Immature natural killer cell (primary cell): ENCODE measurements around the gene AOAH. TPM values are rescaled to one million over a fixed set of nuclear protein-coding genes. Genes with fewer than 3 reads are reported as not detected.

Experiments
- DNase-seq, 3 donors: peaks; one replicate each; pipeline ENCODE4 v3.0.0; 2022; ENCODE audit warnings: mixed read lengths in 1 of 3
- H3K27ac Mint-ChIP-seq, 6 donors: one replicate each; pipeline ENCODE4 v1.8.0; 2020; ENCODE audit warnings: mixed read lengths in 6 of 6, mild to moderate bottlenecking in 5 of 6, inconsistent platforms in 4 of 6, moderate library complexity in 3 of 6
- H3K27me3 Mint-ChIP-seq, 3 donors: one replicate each; pipeline ENCODE4 v1.8.0; 2020 to 2021; ENCODE audit warnings: low read depth in 3 of 3, mild to moderate bottlenecking in 3 of 3, mixed read lengths in 3 of 3, moderate library complexity in 3 of 3, inconsistent platforms in 1 of 3
- H3K36me3 Mint-ChIP-seq, 3 donors: one replicate each; pipeline ENCODE4 v1.8.0; 2020; ENCODE audit warnings: mixed read lengths in 3 of 3, inconsistent platforms in 2 of 3, mild to moderate bottlenecking in 2 of 3
- H3K4me1 Mint-ChIP-seq, 2 donors: one replicate each; pipeline ENCODE4 v1.8.0; 2020; ENCODE audit warnings: inconsistent platforms in 2 of 2, mild to moderate bottlenecking in 2 of 2, mixed read lengths in 2 of 2, moderate library complexity in 1 of 2
- H3K4me3 Mint-ChIP-seq, 5 donors: one replicate each; pipeline ENCODE4 v1.8.0; 2020; ENCODE audit warnings: mild to moderate bottlenecking in 5 of 5, mixed read lengths in 5 of 5, inconsistent platforms in 3 of 5, moderate library complexity in 3 of 5
- H3K9me3 Mint-ChIP-seq, 6 donors: one replicate each; pipeline ENCODE4 v1.8.0; 2020; ENCODE audit warnings: mild to moderate bottlenecking in 6 of 6, mixed read lengths in 6 of 6, inconsistent platforms in 4 of 6, moderate library complexity in 3 of 6
- polyA plus RNA-seq, 3 donors: library from polyadenylated mRNA; unstranded; fragments of 300-500 nt; fragmentation: Illumina TruSeq; gene quantifications; one replicate each; pipeline ENCODE4 v1.2.3, GENCODE V29; 2021

The AOAH gene, protein sequence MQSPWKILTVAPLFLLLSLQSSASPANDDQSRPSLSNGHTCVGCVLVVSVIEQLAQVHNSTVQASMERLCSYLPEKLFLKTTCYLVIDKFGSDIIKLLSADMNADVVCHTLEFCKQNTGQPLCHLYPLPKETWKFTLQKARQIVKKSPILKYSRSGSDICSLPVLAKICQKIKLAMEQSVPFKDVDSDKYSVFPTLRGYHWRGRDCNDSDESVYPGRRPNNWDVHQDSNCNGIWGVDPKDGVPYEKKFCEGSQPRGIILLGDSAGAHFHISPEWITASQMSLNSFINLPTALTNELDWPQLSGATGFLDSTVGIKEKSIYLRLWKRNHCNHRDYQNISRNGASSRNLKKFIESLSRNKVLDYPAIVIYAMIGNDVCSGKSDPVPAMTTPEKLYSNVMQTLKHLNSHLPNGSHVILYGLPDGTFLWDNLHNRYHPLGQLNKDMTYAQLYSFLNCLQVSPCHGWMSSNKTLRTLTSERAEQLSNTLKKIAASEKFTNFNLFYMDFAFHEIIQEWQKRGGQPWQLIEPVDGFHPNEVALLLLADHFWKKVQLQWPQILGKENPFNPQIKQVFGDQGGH
- polyA plus RNA-seq: 100 to 1,000 TPM; 288 to 385 (median 331) TPM

GRCh38 chr7:36723951-36724664 is at the start of gene AOAH:
AOAH (minus strand) TSS chr7:36724494; CDS start chr7:36724148, 346 bp downstream.
- H3K4me3 Mint-ChIP-seq: peak within 1 kb of the TSS; percentile 92 to 98 (median 96)
- peak; percentile 91 to 95 (median 93) for DNase-seq
- no peaks in the 10 kb centered on the region for H3K9me3 Mint-ChIP-seq
- H3K36me3 Mint-ChIP-seq: peaks cover 26 to 31% (median 30%) of the 10 kb centered on the region in 3 donors
- H3K27ac Mint-ChIP-seq: peak within 1 kb of the TSS; percentile 92 to 100 (median 98)
- peaks cover 7 to 30% (median 18%) of the 10 kb centered on the region in 3 donors for H3K27me3 Mint-ChIP-seq
- H3K4me1 Mint-ChIP-seq: peaks cover 89 to 90% of the 10 kb centered on the region in 2 donors

DNA sequence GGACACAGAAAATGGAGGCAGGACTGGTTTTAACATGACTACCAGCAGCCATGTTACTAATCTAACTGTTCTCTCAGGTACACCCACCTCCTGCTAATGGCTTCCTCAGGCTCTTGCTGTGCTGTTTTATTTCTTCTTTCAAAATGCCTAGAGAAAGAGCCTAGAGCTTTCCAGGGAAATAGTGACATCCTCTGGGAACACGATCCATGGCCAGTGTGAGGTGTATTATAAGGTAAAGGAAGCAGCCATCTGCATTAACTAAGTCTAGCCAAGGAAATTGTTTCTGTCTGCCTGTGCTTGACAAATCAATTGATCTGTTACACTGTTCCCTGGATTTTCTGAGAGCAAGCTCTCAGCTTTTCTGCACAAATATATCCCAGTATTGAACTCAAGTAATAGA is 42.2 kb upstream of the AOAH start:
- Mint-ChIP-seq H3K36me3 (peaks cover 0 to 7% (median 0%) of the 10 kb centered on the region in 3 donors), H3K4me3 (no peak overlapping the region), H3K4me1 (peaks cover 36 to 75% of the 10 kb centered on the region in 2 donors), H3K9me3 (no peaks in the 10 kb centered on the region), H3K27ac (peak overlapping the region in 3 of 6 donors; percentile 63 to 96 (median 91)), H3K27me3 (peaks cover 0 to 4% (median 3%) of the 10 kb centered on the region in 3 donors)
- no peak for DNase-seq

DNA sequence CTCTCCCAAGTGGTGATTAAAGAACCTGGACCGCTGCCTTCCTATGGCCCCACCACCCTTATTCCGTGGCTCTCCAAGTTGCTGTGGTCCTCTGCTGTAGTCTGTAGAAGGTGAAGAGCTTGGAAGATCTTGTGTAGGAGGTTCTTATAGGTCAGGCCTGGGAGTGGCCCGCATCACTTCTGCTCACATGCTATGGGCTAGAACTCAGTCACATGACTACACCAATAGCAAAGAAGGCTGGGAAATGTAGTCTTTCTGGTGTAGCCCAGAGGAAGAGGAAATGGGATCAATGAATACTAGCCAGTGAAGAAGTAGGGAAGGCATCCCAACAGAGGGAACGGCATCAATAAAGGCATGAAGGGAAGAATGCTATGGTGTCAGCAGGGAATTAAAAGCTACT is 41.3 kb upstream of the AOAH start:
- no peak for DNase-seq
- no peaks in the 10 kb centered on the region for H3K36me3 Mint-ChIP-seq
- peaks cover 36 to 83% of the 10 kb centered on the region in 2 donors for H3K4me1 Mint-ChIP-seq
- no peaks in the 10 kb centered on the region for H3K9me3 Mint-ChIP-seq
- peak overlapping the region in 5 of 6 donors; percentile 91 to 96 (median 91) for H3K27ac Mint-ChIP-seq
- H3K4me3 Mint-ChIP-seq: peak overlapping the region in 1 of 5 donors; percentile 31
- H3K27me3 Mint-ChIP-seq: peaks cover 0 to 4% (median 3%) of the 10 kb centered on the region in 3 donors

DNA sequence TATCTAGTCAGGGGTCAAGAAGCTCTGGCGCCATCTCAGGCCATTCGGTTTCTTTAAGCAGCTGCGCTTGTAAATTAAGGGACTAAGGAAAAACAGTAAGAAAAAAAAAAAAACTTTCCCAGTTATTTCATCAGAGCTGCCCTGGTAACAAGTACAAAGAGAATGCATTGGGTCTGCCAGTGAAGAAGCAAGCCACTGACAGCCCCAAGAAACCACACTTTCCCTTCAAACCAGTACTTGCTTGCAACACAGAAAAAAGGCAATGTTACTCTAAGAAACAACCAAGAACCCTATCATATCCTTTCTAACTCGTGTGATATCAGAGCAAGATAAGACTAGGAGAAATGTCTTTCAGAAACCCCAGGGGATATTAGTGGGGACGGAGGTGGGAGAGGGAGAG is 40.6 kb upstream of the AOAH start:
- DNase-seq: peak in 1 of 3 donors; percentile 50
- no peaks in the 10 kb centered on the region for H3K9me3 Mint-ChIP-seq
- peaks cover 0 to 4% (median 3%) of the 10 kb centered on the region in 3 donors for H3K27me3 Mint-ChIP-seq
- H3K4me1 Mint-ChIP-seq: peaks cover 36 to 82% of the 10 kb centered on the region in 2 donors
- peak overlapping the region; percentile 87 to 96 (median 91) for H3K27ac Mint-ChIP-seq
- peak overlapping the region in 4 of 5 donors; percentile 19 to 63 (median 20) for H3K4me3 Mint-ChIP-seq
- H3K36me3 Mint-ChIP-seq: no peaks in the 10 kb centered on the region

GRCh38 chr7:36763132-36763816 is 39.0 kb upstream of the AOAH start:
- Mint-ChIP-seq H3K27ac (peak overlapping the region in 3 of 6 donors; percentile 11 to 79 (median 69)), H3K4me3 (no peak overlapping the region), H3K36me3 (no peaks in the 10 kb centered on the region), H3K4me1 (peaks cover 36 to 67% of the 10 kb centered on the region in 2 donors), H3K9me3 (no peaks in the 10 kb centered on the region), H3K27me3 (peaks cover 0 to 4% (median 4%) of the 10 kb centered on the region in 3 donors)
- DNase-seq: no peak

DNA sequence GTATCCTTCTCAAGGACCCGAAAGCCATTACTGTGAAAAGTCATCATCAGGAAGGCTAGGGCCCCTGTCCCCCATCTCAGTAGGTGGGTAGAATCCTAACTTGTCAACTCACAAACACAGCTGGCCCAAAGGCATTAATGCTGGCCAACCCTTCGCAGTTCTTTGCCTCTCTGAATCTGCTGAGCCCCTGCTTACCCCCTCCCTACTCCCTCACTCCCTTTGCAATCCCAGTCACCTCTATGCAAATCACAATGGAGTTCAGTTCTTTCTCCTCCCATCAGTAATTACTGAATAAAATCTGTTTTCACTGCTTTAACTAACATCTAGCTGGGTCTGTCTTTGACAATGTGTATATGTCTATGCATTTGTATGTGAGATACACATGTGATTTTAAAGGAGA is 38.1 kb upstream of the AOAH start:
- DNase-seq: no peak
- H3K4me3 Mint-ChIP-seq: no peak overlapping the region
- H3K27me3 Mint-ChIP-seq: peaks cover 0 to 4% (median 4%) of the 10 kb centered on the region in 3 donors
- H3K27ac Mint-ChIP-seq: peak overlapping the region in 3 of 6 donors; percentile 11 to 73 (median 66)
- no peaks in the 10 kb centered on the region for H3K36me3 Mint-ChIP-seq
- peaks cover 34 to 58% of the 10 kb centered on the region in 2 donors for H3K4me1 Mint-ChIP-seq
- H3K9me3 Mint-ChIP-seq: no peaks in the 10 kb centered on the region

DNA sequence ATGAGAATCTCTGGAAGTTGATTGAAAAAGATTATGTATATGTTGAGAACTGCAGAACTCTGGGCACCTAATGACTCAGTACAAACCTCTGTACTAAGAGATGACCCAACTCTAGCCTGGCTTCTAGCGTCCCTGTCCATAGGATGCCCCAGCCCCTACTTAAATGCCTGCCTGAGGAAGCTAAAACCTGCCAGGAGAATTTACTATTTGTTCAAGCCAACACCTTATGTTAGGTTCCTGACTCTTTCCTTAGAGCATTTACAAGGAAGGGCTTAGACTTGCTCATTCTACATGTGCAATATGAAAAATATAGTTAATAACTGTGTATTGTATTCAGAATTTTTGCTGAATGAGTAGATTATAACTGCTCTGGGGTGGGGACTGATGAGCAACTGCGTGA is 37.5 kb upstream of the AOAH start:
- H3K27me3 Mint-ChIP-seq: peaks cover 0 to 4% (median 4%) of the 10 kb centered on the region in 3 donors
- no peaks in the 10 kb centered on the region for H3K36me3 Mint-ChIP-seq
- H3K9me3 Mint-ChIP-seq: no peaks in the 10 kb centered on the region
- H3K4me3 Mint-ChIP-seq: no peak overlapping the region
- DNase-seq: no peak
- peak overlapping the region in 4 of 6 donors; percentile 61 to 68 (median 62) for H3K27ac Mint-ChIP-seq
- H3K4me1 Mint-ChIP-seq: peaks cover 33 to 52% of the 10 kb centered on the region in 2 donors

DNA sequence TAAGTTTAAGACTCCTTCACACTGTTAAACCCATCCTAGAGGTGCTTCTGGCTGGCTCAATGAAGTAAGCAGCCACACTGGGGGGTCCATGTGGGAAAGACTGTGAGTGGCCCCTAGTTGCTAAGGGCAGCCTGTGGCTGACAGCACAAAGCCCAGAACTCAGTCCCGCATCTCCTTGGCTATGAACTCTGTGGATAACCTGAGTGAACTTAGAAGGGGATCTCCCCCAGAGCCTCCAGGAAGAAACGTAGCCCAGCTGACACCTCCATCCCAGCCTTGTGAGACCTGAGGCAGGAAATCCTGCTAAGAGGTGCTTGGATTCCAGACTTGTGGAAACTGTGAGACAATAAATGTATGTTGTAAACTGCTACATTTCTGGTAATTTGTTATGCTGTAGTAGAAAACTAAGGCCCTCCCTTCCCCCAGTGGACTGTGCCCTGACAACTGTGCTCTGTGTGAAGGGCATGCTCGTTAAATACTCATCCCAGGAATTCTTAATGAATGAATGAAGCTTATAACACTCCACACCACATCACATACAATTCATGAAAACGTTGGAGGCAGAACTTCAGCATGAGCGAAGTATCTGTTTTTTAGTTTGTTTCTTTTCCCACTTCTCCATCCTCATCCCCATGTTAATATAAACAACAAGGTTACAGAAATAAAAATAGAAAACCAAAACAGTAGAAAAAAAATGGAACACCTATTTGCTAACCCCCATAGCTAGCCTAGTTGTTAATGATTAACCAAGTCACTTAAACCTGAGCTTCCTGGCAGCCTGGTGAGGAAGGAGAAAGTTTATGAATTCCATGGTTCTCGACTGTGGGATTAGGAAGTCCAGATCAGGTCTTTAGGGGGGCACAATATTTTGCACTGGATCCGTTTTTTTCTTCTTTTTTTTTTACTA is 36.8 kb upstream of the AOAH start:
- no peak overlapping the region for H3K4me3 Mint-ChIP-seq
- no peaks in the 10 kb centered on the region for H3K36me3 Mint-ChIP-seq
- no peaks in the 10 kb centered on the region for H3K9me3 Mint-ChIP-seq
- H3K27ac Mint-ChIP-seq: peak overlapping the region in 3 of 6 donors; percentile 61 to 68 (median 63)
- H3K4me1 Mint-ChIP-seq: peaks cover 26 to 45% of the 10 kb centered on the region in 2 donors
- no peak for DNase-seq
- peaks cover 0 to 4% (median 4%) of the 10 kb centered on the region in 3 donors for H3K27me3 Mint-ChIP-seq

DNA sequence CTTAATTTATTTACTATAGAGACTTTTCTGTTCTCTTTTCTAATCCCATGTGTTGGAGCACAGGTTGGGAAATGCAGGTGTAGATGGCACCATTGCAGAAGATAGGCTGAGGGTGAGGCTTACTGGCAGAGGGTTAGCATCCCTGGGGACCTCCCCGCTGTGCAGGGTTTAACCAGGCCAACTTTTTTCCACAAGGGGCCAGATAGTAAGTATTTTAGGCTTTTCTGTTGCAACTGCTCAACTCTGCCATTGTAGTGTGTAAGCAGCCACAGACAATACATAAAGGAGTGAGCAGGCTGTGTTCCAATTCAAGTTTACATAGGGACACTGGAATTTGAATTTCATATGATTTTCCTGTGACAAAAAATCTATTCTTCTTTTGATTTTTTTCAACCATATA is 34.6 kb upstream of the AOAH start:
- Mint-ChIP-seq H3K27me3 (peaks cover 0 to 6% (median 4%) of the 10 kb centered on the region in 3 donors), H3K4me3 (no peak overlapping the region), H3K27ac (peak overlapping the region in 2 of 6 donors; percentile 43 to 69), H3K9me3 (no peaks in the 10 kb centered on the region), H3K4me1 (peaks cover 6 to 23% of the 10 kb centered on the region in 2 donors), H3K36me3 (no peaks in the 10 kb centered on the region)
- DNase-seq: no peak

DNA sequence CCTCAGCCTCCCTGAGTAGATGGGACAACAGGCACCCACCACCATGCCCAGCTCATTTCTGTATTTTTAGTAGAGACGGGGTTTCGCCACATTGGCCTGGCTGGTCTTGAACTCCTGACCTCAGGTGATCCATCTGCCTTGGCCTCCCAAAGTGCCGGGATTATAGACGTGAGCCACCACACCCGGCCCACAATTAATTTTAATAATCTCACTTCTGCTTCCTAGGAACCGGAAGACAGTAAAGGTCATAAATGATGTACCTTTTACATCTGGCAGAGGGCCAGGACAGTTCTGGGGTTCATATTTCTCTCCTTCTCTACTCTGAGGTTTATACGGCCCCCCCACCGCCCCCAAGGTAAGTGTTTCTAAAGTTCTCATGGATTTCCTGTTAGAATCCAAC is 31.2 kb upstream of the AOAH start:
- Mint-ChIP-seq H3K4me1 (peaks cover 2% of the 10 kb centered on the region in 2 donors), H3K4me3 (no peak overlapping the region), H3K27ac (peak overlapping the region in 2 of 6 donors; percentile 54 to 73), H3K27me3 (peaks cover 0 to 6% (median 1%) of the 10 kb centered on the region in 3 donors), H3K9me3 (no peaks in the 10 kb centered on the region), H3K36me3 (peaks cover 0 to 7% (median 0%) of the 10 kb centered on the region in 3 donors)
- DNase-seq: no peak

- peaks cover 21 to 24% of the 10 kb centered on the region in 2 donors for H3K4me1 Mint-ChIP-seq
- no peak overlapping the region for H3K4me3 Mint-ChIP-seq
- peak overlapping the region in 3 of 6 donors; percentile 50 to 78 (median 54) for H3K27ac Mint-ChIP-seq
- H3K9me3 Mint-ChIP-seq: no peaks in the 10 kb centered on the region
- H3K27me3 Mint-ChIP-seq: peaks cover 0 to 1% (median 1%) of the 10 kb centered on the region in 3 donors
- no peak for DNase-seq
- H3K36me3 Mint-ChIP-seq: peaks cover 0 to 19% (median 0%) of the 10 kb centered on the region in 3 donors
Observed at GRCh38 chr7:36752026-36752711, 27.9 kb upstream of the AOAH start.

DNA sequence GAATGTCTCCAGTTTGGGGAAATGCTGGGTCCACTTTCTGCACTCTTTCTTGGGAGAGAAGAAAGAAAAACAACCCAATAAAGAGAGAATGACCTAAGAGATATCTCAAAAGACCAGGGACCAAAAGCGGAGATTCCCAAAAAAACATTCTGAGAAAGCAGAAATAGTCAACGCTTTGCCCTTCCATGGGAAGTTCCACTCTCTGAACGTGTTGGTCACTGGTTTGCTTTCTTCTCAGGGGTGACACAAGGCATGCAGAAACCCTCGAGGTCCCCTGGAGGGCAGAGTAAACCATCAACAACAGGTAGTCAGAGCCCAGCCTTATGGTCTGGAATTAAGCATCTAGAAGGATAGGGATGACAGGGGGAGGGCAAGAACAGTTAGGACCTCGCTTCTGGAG is 26.2 kb upstream of the AOAH start:
- peak overlapping the region in 3 of 6 donors; percentile 8 to 62 (median 51) for H3K27ac Mint-ChIP-seq
- H3K4me3 Mint-ChIP-seq: no peak overlapping the region
- peaks cover 0 to 19% (median 0%) of the 10 kb centered on the region in 3 donors for H3K36me3 Mint-ChIP-seq
- no peaks in the 10 kb centered on the region for H3K9me3 Mint-ChIP-seq
- peaks cover 26 to 28% of the 10 kb centered on the region in 2 donors for H3K4me1 Mint-ChIP-seq
- no peak for DNase-seq
- H3K27me3 Mint-ChIP-seq: peaks cover 0 to 3% (median 1%) of the 10 kb centered on the region in 3 donors
